Karpas-422 (cell line): Measurements from ENCODE around the gene POLR3A. TPM values are rescaled to one million over a fixed set of nuclear protein-coding genes. Genes with fewer than 3 reads are reported as not detected.
"Not testable (repeated sequence)": the region's sequence is repeated elsewhere in the genome, so short reads cannot be mapped to it uniquely, and the experiment has no call there.

Experiments
- DNase-seq: peaks from one replicate; pipeline ENCODE4 v3.0.0-alpha.2; 2015
- H2AFZ ChIP-seq: fragments of 200-600 bp; sonication (generic); 2 replicates; pipeline ENCODE4 v1.6.1; 2014; ENCODE audit warnings: antibody characterized with exemption, low read length, mixed read lengths
- H3K27ac ChIP-seq: fragments of 200-600 bp; sonication (generic); 2 replicates; pipeline ENCODE4 v1.5.1; 2014; ENCODE audit warnings: mild to moderate bottlenecking, low read length, moderate library complexity
- H3K27me3 ChIP-seq: fragments of 200-600 bp; sonication (generic); 2 replicates; pipeline ENCODE4 v1.6.1; 2014; ENCODE audit warnings: low read length, mixed read lengths
- H3K36me3 ChIP-seq: fragments of 200-600 bp; sonication (generic); 2 replicates; pipeline ENCODE4 v1.6.1; 2014; ENCODE audit warnings: low read length, mixed read lengths; ENCODE audit not compliant: insufficient read depth
- H3K4me1 ChIP-seq: fragments of 200-600 bp; sonication (generic); 2 replicates; pipeline ENCODE4 v1.6.1; 2014; ENCODE audit warnings: mild to moderate bottlenecking, low read length, mixed read lengths
- H3K4me2 ChIP-seq: fragments of 200-600 bp; sonication (generic); 2 replicates; pipeline ENCODE4 v1.6.1; 2014; ENCODE audit warnings: low read length, low read depth, mild to moderate bottlenecking; ENCODE audit not compliant: poor library complexity, severe bottlenecking
- H3K4me3 ChIP-seq: fragments of 200-600 bp; sonication (generic); 2 replicates; pipeline ENCODE4 v1.5.1; 2014; ENCODE audit warnings: mild to moderate bottlenecking, antibody characterized with exemption, low read length, mixed read lengths
- H3K79me2 ChIP-seq: fragments of 200-600 bp; sonication (generic); 2 replicates; pipeline ENCODE4 v1.6.1; 2014; ENCODE audit warnings: mild to moderate bottlenecking, low read length, mixed read lengths
- H3K9ac ChIP-seq: fragments of 200-600 bp; sonication (generic); 2 replicates; pipeline ENCODE4 v1.6.0; 2014; ENCODE audit warnings: low read length
- H3K9me2 ChIP-seq: fragments of 200-600 bp; sonication (generic), shearing (Covaris generic); replicated peaks from 2 replicates; pipeline ENCODE4 v1.6.0; 2014; ENCODE audit warnings: mild to moderate bottlenecking, low read length, moderate library complexity; ENCODE audit not compliant: insufficient read depth
- H3K9me3 ChIP-seq: fragments of 300-700, 200-600 bp; sonication (generic); 2 replicates; pipeline ENCODE4 v1.6.1; 2014; ENCODE audit warnings: low read length, mixed read lengths
- H4K20me1 ChIP-seq: fragments of 200-600 bp; sonication (generic); 2 replicates; pipeline ENCODE4 v1.6.1; 2014; ENCODE audit warnings: mild to moderate bottlenecking, antibody characterized with exemption, low read length, low read depth; ENCODE audit not compliant: insufficient read depth
- total RNA-seq: library from RNA; depleted of rRNA; stranded (reverse); fragments of >200 nt; shearing (Covaris generic); gene quantifications from 2 replicates; pipeline ENCODE4 v1.2.3, GENCODE V29; 2014; ENCODE audit warnings: low replicate concordance

The POLR3A gene
- total RNA-seq, 1 experiment from 2014 or later, result 17.7 TPM

- Histone ChIP-seq H3K4me1 (no peaks in the 10 kb centered on the region), H3K4me2 (no peak overlapping the region), H3K9me3 (no peaks in the 10 kb centered on the region), H3K36me3 (peaks cover 60% of the 10 kb centered on the region; the same call in 1 of the 2 replicates), H3K9ac (no peak overlapping the region), H3K79me2 (0 out of 2 replicates have a peak, but pooled peaks cover 2% of the 10 kb centered on the region), H3K27ac (no peak overlapping the region), H4K20me1 (no peaks in the 10 kb centered on the region), H2AFZ (no peak overlapping the region), H3K27me3 (no peaks in the 10 kb centered on the region), H3K4me3 (no peak overlapping the region), H3K9me2 (no peaks in the 10 kb centered on the region)
- DNase-seq, result no peak
These were observed 19.7 kb downstream of the POLR3A start for GRCh38 chr10:78009662-78010061.

- Histone ChIP-seq H3K27me3 (no peaks in the 10 kb centered on the region), H3K4me2 (no peak overlapping the region), H4K20me1 (no peaks in the 10 kb centered on the region), H3K27ac (no peak overlapping the region), H3K4me1 (no peaks in the 10 kb centered on the region), H2AFZ (no peak overlapping the region), H3K9me2 (no peaks in the 10 kb centered on the region), H3K9ac (no peak overlapping the region), H3K36me3 (peaks cover 50% of the 10 kb centered on the region; the same call in 1 of the 2 replicates), H3K4me3 (no peak overlapping the region), H3K79me2 (no peaks in the 10 kb centered on the region), H3K9me3 (no peaks in the 10 kb centered on the region)
- DNase-seq, result no peak
These were observed 22.1 kb downstream of the POLR3A start for GRCh38 chr10:78007172-78007571.

DNA sequence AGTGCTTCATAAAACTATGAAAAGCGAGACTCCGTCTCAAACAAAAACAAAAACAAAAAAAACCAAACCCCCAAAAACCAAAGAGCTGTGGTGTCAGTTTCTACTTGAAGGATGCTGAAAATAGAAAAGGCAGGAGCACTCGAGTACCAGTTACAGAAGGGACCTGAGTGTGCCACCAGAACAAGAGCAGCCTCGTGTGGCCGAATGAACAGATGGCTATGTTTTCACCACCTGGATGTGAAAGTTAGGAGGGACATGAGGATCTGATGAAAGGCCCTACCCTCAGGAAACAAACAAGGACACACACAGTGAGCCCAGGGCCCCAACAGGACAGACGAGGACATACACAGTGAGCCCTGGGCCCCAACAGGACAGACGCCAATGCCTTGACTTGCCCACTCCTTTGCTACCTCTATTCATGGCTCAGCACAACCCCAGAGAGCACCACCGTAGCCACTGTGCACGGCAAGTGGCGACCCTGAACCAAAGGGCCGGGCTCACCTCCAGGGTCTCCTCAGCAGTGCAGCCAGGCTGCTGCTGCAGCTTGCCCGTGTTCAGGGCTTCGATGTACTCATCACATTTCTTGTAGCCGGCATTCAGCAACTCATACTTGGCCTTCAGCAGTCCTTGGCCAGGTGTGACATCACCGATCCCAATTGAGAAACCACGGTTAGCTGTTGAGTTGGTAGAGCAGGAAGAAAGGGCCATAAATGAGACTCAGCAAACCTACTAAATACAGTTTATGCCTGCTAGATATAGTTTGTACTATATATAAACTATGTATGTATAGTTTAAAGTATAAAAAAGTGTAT is 24.9 kb downstream of the POLR3A start:
- H3K9me3 ChIP-seq, result no peaks in the 10 kb centered on the region
- no peak for DNase-seq
- no peaks in the 10 kb centered on the region for H3K9me2 ChIP-seq
- no peak overlapping the region for H3K27ac ChIP-seq
- no peak overlapping the region for H3K4me3 ChIP-seq
- H3K4me2 ChIP-seq, result no peak overlapping the region
- H3K27me3 ChIP-seq, result no peaks in the 10 kb centered on the region
- no peaks in the 10 kb centered on the region for H4K20me1 ChIP-seq
- peaks cover 48% of the 10 kb centered on the region for H3K36me3 ChIP-seq
- H3K9ac ChIP-seq, result no peak overlapping the region
- no peaks in the 10 kb centered on the region for H3K79me2 ChIP-seq
- H2AFZ ChIP-seq, result no peak overlapping the region
- no peaks in the 10 kb centered on the region for H3K4me1 ChIP-seq

GRCh38 chr10:78002541-78003288 is 26.6 kb downstream of the POLR3A start:
- no peak overlapping the region for H2AFZ ChIP-seq
- no peaks in the 10 kb centered on the region for H3K9me2 ChIP-seq
- no peaks in the 10 kb centered on the region for H3K79me2 ChIP-seq
- H3K4me1 ChIP-seq, result no peaks in the 10 kb centered on the region
- no peaks in the 10 kb centered on the region for H4K20me1 ChIP-seq
- no peak overlapping the region for H3K27ac ChIP-seq
- no peak overlapping the region for H3K4me2 ChIP-seq
- H3K4me3 ChIP-seq, result no peak overlapping the region
- peaks cover 51% of the 10 kb centered on the region for H3K36me3 ChIP-seq
- no peak overlapping the region for H3K9ac ChIP-seq
- H3K9me3 ChIP-seq, result no peaks in the 10 kb centered on the region
- H3K27me3 ChIP-seq, result no peaks in the 10 kb centered on the region
- no peak for DNase-seq

DNA sequence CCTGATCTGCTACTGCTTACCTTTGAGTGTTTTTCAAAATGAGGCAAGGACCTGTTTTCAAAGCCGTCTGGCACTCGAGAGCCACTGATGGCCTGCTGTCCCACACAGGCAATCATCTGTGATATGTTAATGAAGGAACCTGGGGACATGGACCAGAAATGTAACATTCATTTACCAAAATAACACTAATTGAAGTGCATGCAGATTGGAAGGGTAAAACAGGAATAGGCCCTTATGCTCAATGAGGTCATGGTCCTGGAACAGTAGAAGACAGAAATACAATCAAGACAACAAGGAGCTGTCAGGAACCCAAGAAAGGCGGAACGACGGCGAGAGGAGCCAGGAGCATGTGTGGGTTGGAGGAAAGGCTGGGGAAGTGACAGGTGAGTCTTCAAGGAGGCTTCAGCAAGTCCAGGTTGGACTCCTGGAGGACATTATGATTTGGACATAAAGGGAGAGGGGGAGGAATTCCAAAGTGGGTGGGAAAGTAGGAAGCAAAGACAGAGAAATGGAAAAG is 28.3 kb downstream of the POLR3A start:
- H3K27me3 ChIP-seq, result no peaks in the 10 kb centered on the region
- no peak overlapping the region for H3K9ac ChIP-seq
- no peaks in the 10 kb centered on the region for H3K9me2 ChIP-seq
- no peaks in the 10 kb centered on the region for H3K9me3 ChIP-seq
- H4K20me1 ChIP-seq, result no peaks in the 10 kb centered on the region
- H3K79me2 ChIP-seq, result no peaks in the 10 kb centered on the region
- DNase-seq, result no peak
- H3K27ac ChIP-seq, result no peak overlapping the region
- no peak overlapping the region for H2AFZ ChIP-seq
- H3K36me3 ChIP-seq, result peaks cover 37% of the 10 kb centered on the region
- no peaks in the 10 kb centered on the region for H3K4me1 ChIP-seq
- H3K4me2 ChIP-seq, result no peak overlapping the region
- H3K4me3 ChIP-seq, result no peak overlapping the region

- H2AFZ ChIP-seq, result no peak overlapping the region
- H3K79me2 ChIP-seq, result no peaks in the 10 kb centered on the region
- no peaks in the 10 kb centered on the region for H3K4me1 ChIP-seq
- no peak overlapping the region for H3K4me3 ChIP-seq
- no peaks in the 10 kb centered on the region for H3K27me3 ChIP-seq
- no peak overlapping the region for H3K4me2 ChIP-seq
- no peaks in the 10 kb centered on the region for H3K9me2 ChIP-seq
- no peaks in the 10 kb centered on the region for H4K20me1 ChIP-seq
- peaks cover 32% of the 10 kb centered on the region for H3K36me3 ChIP-seq
- H3K9me3 ChIP-seq, result no peaks in the 10 kb centered on the region
- no peak overlapping the region for H3K27ac ChIP-seq
- DNase-seq, result no peak
- H3K9ac ChIP-seq, result no peak overlapping the region
These were observed 29.1 kb downstream of the POLR3A start for GRCh38 chr10:78000206-78000605.

GRCh38 chr10:77998780-77999179 is 30.5 kb downstream of the POLR3A start:
- not testable (repeated sequence) for H3K79me2 ChIP-seq, H3K27ac ChIP-seq, H4K20me1 ChIP-seq, DNase-seq, H3K4me1 ChIP-seq, H3K9me3 ChIP-seq, H3K27me3 ChIP-seq, H3K4me2 ChIP-seq, H3K4me3 ChIP-seq, H3K9ac ChIP-seq, H3K9me2 ChIP-seq, H2AFZ ChIP-seq
- peaks cover 37% of the 10 kb centered on the region for H3K36me3 ChIP-seq

DNA sequence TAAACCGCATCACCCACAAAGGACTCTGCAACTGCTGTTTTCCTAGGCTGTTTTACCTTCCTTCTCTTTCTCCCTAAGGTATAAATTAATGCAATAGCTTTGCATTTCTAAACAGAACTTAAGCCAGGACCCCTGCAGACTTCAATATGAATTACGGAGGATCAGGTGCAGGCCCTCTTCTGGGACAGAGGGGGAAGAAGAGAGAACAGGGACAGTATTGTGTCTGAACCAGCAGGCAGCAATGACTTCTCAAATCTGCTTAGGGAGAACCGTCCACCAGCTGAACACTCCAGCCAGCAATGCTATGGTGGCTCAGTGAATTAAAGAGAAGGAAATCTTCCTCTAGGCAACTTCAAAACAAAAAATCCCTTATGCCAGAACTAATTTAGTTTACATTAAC is 35.7 kb downstream of the POLR3A start:
- H3K27me3 ChIP-seq, result no peaks in the 10 kb centered on the region
- peaks cover 38% of the 10 kb centered on the region; the same call in 1 of the 2 replicates for H3K36me3 ChIP-seq
- no peak overlapping the region for H3K4me2 ChIP-seq
- H3K9ac ChIP-seq, result no peak overlapping the region
- H3K27ac ChIP-seq, result no peak overlapping the region
- H4K20me1 ChIP-seq, result 0 out of 2 replicates have a peak, but pooled peaks cover 4% of the 10 kb centered on the region
- no peaks in the 10 kb centered on the region for H3K9me2 ChIP-seq
- DNase-seq, result no peak
- H3K4me3 ChIP-seq, result no peak overlapping the region
- H3K4me1 ChIP-seq, result no peaks in the 10 kb centered on the region
- no peaks in the 10 kb centered on the region for H3K9me3 ChIP-seq
- no peaks in the 10 kb centered on the region for H3K79me2 ChIP-seq
- H2AFZ ChIP-seq, result no peak overlapping the region
